ENCODE measurements around the gene PLEKHH1.

GRCh38 chr14:67584978-67585377, 51.9 kb downstream of the PLEKHH1 start:
- no peak for TF ChIP-seq RAD21 (IDR thresholded peaks at IDR 0.05)
- no peak for TF ChIP-seq SP1 (IDR thresholded peaks at IDR 0.05)
- TF ChIP-seq CTCF (IDR thresholded peaks at IDR 0.05; ENCODE audit: low read depth, low read length, missing input control): no peak
- TF ChIP-seq GABPA (IDR thresholded peaks at IDR 0.05 in 1 of 2, conservative IDR thresholded peaks at IDR 0.05 in 1 of 2): no peak
- TF ChIP-seq, protein P1, sequence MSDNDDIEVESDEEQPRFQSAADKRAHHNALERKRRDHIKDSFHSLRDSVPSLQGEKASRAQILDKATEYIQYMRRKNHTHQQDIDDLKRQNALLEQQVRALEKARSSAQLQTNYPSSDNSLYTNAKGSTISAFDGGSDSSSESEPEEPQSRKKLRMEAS (IDR thresholded peaks at IDR 0.05): no peak
- no peak for TF ChIP-seq YY1 (IDR thresholded peaks at IDR 0.05)
- TF ChIP-seq TAF1 (conservative IDR thresholded peaks at IDR 0.05): no peak
- TF ChIP-seq, protein P2, sequence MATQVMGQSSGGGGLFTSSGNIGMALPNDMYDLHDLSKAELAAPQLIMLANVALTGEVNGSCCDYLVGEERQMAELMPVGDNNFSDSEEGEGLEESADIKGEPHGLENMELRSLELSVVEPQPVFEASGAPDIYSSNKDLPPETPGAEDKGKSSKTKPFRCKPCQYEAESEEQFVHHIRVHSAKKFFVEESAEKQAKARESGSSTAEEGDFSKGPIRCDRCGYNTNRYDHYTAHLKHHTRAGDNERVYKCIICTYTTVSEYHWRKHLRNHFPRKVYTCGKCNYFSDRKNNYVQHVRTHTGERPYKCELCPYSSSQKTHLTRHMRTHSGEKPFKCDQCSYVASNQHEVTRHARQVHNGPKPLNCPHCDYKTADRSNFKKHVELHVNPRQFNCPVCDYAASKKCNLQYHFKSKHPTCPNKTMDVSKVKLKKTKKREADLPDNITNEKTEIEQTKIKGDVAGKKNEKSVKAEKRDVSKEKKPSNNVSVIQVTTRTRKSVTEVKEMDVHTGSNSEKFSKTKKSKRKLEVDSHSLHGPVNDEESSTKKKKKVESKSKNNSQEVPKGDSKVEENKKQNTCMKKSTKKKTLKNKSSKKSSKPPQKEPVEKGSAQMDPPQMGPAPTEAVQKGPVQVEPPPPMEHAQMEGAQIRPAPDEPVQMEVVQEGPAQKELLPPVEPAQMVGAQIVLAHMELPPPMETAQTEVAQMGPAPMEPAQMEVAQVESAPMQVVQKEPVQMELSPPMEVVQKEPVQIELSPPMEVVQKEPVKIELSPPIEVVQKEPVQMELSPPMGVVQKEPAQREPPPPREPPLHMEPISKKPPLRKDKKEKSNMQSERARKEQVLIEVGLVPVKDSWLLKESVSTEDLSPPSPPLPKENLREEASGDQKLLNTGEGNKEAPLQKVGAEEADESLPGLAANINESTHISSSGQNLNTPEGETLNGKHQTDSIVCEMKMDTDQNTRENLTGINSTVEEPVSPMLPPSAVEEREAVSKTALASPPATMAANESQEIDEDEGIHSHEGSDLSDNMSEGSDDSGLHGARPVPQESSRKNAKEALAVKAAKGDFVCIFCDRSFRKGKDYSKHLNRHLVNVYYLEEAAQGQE (IDR thresholded peaks at IDR 0.05): no peak
- no peak for TF ChIP-seq ATF3 (IDR thresholded peaks at IDR 0.05)
- TF ChIP-seq HNF4A (conservative IDR thresholded peaks at IDR 0.05): no peak
- TF ChIP-seq RXRA (IDR thresholded peaks at IDR 0.05): no peak
- TF ChIP-seq EGR1 (IDR thresholded peaks at IDR 0.05; ENCODE audit: low read depth in 2 of 2): no peak
- TF ChIP-seq JUND (IDR thresholded peaks at IDR 0.05): no peak
- TF ChIP-seq, protein P3, sequence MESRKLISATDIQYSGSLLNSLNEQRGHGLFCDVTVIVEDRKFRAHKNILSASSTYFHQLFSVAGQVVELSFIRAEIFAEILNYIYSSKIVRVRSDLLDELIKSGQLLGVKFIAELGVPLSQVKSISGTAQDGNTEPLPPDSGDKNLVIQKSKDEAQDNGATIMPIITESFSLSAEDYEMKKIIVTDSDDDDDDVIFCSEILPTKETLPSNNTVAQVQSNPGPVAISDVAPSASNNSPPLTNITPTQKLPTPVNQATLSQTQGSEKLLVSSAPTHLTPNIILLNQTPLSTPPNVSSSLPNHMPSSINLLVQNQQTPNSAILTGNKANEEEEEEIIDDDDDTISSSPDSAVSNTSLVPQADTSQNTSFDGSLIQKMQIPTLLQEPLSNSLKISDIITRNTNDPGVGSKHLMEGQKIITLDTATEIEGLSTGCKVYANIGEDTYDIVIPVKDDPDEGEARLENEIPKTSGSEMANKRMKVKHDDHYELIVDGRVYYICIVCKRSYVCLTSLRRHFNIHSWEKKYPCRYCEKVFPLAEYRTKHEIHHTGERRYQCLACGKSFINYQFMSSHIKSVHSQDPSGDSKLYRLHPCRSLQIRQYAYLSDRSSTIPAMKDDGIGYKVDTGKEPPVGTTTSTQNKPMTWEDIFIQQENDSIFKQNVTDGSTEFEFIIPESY (IDR thresholded peaks at IDR 0.05): no peak

Measured in liver (tissue), 3 donors.